Measurements from ENCODE around the gene LSMEM2.

GRCh38 chr3:50292159-50293078 is 13.5 kb downstream of the LSMEM2 start, which contains the start of gene IFRD2:
- TF ChIP-seq CTCF (IDR thresholded peaks at IDR 0.05) (peak in 1 of 3 experiments; percentile 14), POLR2AphosphoS5 (IDR thresholded peaks at IDR 0.05; ENCODE audit: insufficient read depth in 1 of 2, low read depth in 1 of 2) (peak; percentile 83 to 99)

All from vagina (tissue), 2 donors.